HG02623 (cell line): ENCODE measurements around the gene NXPH4.

ENCODE experiments used
- ATAC-seq: cut with Tn5 transposase; IDR thresholded peaks from one replicate; pipeline ENCODE4 v1.9.1; 2021; ENCODE audit warnings: moderate library complexity; ENCODE audit not compliant: unreplicated experiment

NXPH4 gene

DNA sequence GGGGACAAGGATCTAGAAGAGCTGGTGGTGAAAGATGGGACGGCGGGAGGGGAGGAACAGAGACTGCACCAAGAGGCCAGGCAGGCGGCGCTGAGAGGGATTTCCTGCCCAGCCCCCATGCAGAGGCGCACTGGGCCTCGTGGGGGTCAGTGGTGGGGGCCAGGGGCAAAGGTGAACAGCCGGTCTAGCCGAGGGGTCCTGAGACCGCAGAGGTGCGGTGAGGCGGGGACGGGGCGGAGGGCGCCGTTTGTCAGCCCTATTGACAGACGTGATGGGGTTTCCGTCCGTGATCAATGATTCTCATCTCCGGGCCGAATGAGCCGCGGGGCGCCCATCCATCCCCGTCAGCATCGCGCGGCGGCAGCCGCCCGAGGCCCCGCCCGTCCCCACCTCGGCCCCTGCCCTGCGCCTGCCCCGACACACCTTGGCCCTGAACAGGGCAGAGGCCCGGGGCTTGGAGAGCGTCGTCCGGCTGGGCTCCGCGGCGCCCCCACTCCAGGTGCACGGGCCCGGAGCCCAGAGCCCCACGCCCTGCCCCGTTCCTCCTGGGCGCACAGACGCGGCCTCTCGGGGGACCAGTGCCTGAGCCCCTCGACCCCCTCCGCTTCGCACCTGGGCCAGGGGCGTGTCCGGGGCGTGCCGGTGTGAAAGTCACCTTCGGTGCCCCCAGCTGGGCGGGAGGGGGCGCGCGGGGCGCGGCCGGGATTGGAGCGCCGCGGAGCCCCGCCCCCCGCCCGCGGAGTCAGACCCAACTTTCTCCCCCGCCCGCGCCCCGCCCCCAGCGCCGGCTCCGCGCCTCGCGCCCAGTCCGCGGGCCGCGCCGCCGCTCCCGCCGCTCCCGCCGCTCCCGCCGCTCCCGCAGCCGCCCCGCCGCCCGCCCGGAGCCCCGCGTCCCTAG is at the start of gene NXPH4:
Gene NXPH4, plus strand, starts transcription at position 781 of the 898 bp plus-strand sequence. CDS start 176 bp downstream, outside the sequence.
- ATAC-seq, result no peak

DNA sequence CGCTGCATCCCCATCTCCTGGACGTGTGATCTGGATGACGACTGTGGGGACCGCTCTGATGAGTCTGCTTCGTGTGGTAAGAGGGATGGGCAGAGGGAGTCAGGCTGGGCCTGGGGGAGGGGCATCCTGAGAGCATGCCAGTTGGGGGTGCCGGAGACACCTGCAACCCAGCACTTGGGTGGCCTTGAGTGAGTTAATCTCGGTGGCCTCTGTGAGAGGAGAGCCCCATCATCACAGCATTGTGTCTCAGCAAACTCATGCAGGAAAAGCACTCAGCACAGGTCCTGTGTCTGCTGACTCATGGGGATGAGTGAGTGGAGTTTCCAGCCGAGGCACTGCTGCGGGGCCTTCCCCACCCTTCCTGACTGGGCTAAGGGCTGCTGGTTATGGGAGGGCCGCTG is 49.6 kb upstream of the NXPH4 start:
- ATAC-seq, result no peak

GRCh38 chr12:57168058-57168457 is 48.5 kb upstream of the NXPH4 start:
- no peak for ATAC-seq

DNA sequence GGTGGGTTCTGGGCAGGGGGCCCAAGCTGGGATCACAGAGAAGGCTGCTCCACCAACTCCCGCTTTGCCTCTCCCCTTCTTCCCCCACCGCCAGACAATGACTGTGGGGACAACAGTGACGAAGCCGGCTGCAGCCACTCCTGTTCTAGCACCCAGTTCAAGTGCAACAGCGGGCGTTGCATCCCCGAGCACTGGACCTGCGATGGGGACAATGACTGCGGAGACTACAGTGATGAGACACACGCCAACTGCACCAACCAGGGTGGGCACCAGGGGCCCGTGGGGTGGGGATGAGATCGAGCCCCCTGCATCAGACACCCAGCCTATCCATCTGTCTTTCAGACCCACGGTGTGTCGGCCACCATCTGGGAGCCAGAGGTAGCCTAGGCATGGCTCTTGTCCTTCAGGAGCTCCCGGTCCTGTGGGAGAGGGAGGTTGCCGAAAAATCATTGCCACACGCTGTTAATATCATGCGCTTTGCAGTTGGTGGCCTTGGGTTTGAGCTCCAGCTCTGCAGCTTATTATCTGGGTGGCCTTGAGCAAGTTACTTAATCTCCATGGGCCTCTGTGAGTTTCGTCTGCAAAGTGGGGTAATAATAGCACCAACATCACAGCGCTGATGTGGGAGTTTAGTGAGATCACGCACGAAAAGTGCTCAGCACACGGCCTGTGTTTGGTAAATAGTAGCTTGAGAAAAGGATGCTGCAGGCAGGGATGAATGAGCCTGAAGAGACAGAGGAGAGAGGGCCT is 47.4 kb upstream of the NXPH4 start:
- no peak for ATAC-seq

GRCh38 chr12:57169969-57170368 is 46.6 kb upstream of the NXPH4 start:
- no peak for ATAC-seq

- ATAC-seq, result no peak
Measured at GRCh38 chr12:57170408-57170807, 46.2 kb upstream of the NXPH4 start.

- no peak for ATAC-seq
Measured at GRCh38 chr12:57170927-57171326, 45.7 kb upstream of the NXPH4 start.

DNA sequence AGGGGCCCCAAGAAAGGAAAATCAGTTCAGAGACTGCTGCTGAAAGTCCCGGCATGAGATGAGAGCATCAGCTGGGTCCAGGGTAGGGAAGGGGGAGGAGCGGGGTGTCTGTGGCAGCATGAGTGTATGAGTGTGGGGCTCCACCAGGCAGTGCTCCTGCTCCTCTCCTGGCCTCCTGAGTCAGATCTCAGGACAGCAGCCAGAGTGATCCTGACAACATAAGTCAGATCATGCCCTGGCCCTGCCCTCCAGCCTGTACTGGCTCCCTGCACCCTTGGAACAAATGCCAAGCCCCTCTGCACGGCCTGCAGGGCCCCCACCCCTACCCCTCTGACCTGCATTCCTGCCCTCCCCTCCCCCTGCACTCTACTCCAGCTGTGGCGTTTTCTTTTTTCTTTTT is 44.9 kb upstream of the NXPH4 start:
- ATAC-seq, result no peak

- no peak for ATAC-seq
Measured at GRCh38 chr12:57173089-57173488, 43.5 kb upstream of the NXPH4 start.

- no peak for ATAC-seq
Measured at GRCh38 chr12:57173683-57174082, 42.9 kb upstream of the NXPH4 start.

- ATAC-seq, result no peak
Measured at GRCh38 chr12:57175428-57176138, 41.0 kb upstream of the NXPH4 start.

DNA sequence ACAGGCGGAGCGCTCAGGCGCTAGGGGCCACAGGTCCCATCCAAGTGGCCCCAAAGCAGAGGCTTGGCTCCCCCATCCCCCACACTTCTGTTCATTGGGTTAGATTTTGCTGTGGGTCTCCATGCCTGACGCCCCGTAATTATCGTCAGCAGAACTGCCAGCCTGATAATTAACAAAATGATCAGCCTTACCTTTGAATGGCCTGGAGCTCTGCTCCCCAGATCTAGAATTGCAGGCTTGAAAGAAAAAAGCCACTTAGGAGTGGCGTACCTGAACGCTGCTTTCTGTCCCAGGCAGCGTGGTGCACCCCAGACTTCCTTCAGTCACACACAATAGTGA is 40.5 kb upstream of the NXPH4 start:
- no peak for ATAC-seq

GRCh38 chr12:57176846-57177245 is 39.7 kb upstream of the NXPH4 start:
- ATAC-seq, result no peak

GRCh38 chr12:57177354-57177753 is 39.2 kb upstream of the NXPH4 start:
- no peak for ATAC-seq

DNA sequence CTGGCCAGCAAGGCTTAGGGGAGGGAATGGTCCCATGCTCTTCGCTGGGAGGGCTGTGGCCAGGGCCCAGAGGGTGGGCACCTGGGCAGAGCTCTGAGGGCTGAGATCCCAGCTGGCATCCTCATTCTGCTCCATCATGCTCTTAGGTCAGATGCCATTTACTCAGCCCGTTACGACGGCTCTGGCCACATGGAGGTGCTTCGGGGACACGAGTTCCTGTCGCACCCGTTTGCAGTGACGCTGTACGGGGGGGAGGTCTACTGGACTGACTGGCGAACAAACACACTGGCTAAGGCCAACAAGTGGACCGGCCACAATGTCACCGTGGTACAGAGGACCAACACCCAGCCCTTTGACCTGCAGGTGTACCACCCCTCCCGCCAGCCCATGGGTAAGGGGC is 38.4 kb upstream of the NXPH4 start:
- ATAC-seq, result no peak

GRCh38 chr12:57179331-57180086 is 37.1 kb upstream of the NXPH4 start:
- ATAC-seq, result no peak

DNA sequence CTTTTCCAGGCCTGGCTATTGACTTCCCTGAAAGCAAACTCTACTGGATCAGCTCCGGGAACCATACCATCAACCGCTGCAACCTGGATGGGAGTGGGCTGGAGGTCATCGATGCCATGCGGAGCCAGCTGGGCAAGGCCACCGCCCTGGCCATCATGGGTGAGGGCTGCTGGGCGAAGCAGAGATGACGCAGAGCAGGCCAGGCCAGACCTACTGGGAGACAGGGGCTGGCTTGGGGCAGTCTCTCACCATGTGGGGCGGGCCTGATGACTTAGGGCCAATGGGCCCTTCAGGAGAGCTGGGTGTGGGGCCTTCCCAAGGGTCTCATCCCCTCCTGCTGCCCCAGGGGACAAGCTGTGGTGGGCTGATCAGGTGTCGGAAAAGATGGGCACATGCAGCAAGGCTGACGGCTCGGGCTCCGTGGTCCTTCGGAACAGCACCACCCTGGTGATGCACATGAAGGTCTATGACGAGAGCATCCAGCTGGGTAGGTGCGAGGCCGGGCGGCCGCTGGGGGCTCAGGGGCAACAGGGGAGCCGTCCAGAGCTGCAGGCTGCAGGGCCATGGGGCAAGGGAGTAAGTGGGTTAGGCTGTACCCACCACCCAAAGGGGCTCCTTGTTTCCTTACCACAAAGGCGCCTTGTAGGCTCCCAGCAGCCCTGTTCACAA is 36.1 kb upstream of the NXPH4 start:
- ATAC-seq, result no peak

- no peak for ATAC-seq
Measured at GRCh38 chr12:57181072-57181471, 35.5 kb upstream of the NXPH4 start.

GRCh38 chr12:57181561-57182155 is 34.9 kb upstream of the NXPH4 start:
- ATAC-seq, result no peak
